Measurements from ENCODE around the gene SAC3D1. TPM values are rescaled to one million over a fixed set of nuclear protein-coding genes. Genes with fewer than 3 reads are reported as not detected.
A peak's percentile ranks its signal among the peaks of the same experiment; 100 is the strongest.

The SAC3D1 gene
- polyA plus RNA-seq, 1 donor from 2014 or later: 7.2 TPM

- H3K4me1 Mint-ChIP-seq: peaks cover 11 to 15% (median 14%) of the 10 kb centered on the region in 3 donors
- no peaks in the 10 kb centered on the region for H3K9me3 Mint-ChIP-seq
- no peaks in the 10 kb centered on the region for H3K27me3 Mint-ChIP-seq
- peaks cover 8% of the 10 kb centered on the region for H3K36me3 Mint-ChIP-seq
- peak overlapping the region; percentile 93 to 98 (median 97) for H3K4me3 Mint-ChIP-seq
- peak overlapping the region; percentile 77 to 97 (median 96) for H3K27ac Mint-ChIP-seq
Observed at GRCh38 chr11:65040520-65040846, 527 bp upstream of the SAC3D1 start.

GRCh38 chr11:65042891-65043290 lies 1.9 kb downstream of the SAC3D1 start:
- peaks cover 11% of the 10 kb centered on the region for H3K36me3 Mint-ChIP-seq
- H3K4me1 Mint-ChIP-seq: peaks cover 10 to 19% (median 15%) of the 10 kb centered on the region in 3 donors
- no peaks in the 10 kb centered on the region for H3K9me3 Mint-ChIP-seq
- H3K27ac Mint-ChIP-seq: peak overlapping the region in 1 of 3 donors; percentile 73
- H3K27me3 Mint-ChIP-seq: no peaks in the 10 kb centered on the region
- peak overlapping the region; percentile 9 to 89 (median 84) for H3K4me3 Mint-ChIP-seq

GRCh38 chr11:65043881-65044501 lies 3.0 kb downstream of the SAC3D1 start:
- peaks cover 10 to 15% (median 11%) of the 10 kb centered on the region in 3 donors for H3K4me1 Mint-ChIP-seq
- peaks cover 11% of the 10 kb centered on the region for H3K36me3 Mint-ChIP-seq
- H3K9me3 Mint-ChIP-seq: no peaks in the 10 kb centered on the region
- H3K27me3 Mint-ChIP-seq: no peaks in the 10 kb centered on the region
- no peak overlapping the region for H3K27ac Mint-ChIP-seq
- peak overlapping the region in 2 of 4 donors; percentile 54 to 88 for H3K4me3 Mint-ChIP-seq

- Mint-ChIP-seq H3K27ac (no peak overlapping the region), H3K9me3 (no peaks in the 10 kb centered on the region), H3K36me3 (peaks cover 11% of the 10 kb centered on the region), H3K4me3 (peak overlapping the region in 1 of 4 donors; percentile 88), H3K4me1 (peaks cover 10 to 15% (median 11%) of the 10 kb centered on the region in 3 donors), H3K27me3 (no peaks in the 10 kb centered on the region)
Observed at GRCh38 chr11:65045061-65045460, 4.1 kb downstream of the SAC3D1 start.

- Mint-ChIP-seq H3K9me3 (no peaks in the 10 kb centered on the region), H3K4me1 (peaks cover 7 to 12% (median 9%) of the 10 kb centered on the region in 3 donors), H3K27me3 (no peaks in the 10 kb centered on the region), H3K36me3 (peaks cover 11% of the 10 kb centered on the region), H3K4me3 (no peak overlapping the region), H3K27ac (no peak overlapping the region)
Observed at GRCh38 chr11:65045728-65046127, 4.7 kb downstream of the SAC3D1 start.

GRCh38 chr11:65047581-65048422 lies 6.8 kb downstream of the SAC3D1 start:
- peak overlapping the region; percentile 56 to 93 (median 86) for H3K4me3 Mint-ChIP-seq

GRCh38 chr11:65051398-65051858 lies 10.4 kb downstream of the SAC3D1 start:
- Mint-ChIP-seq H3K9me3 (peaks cover 0 to 1% (median 0%) of the 10 kb centered on the region in 3 donors), H3K27ac (peak overlapping the region in 1 of 3 donors; percentile 23), H3K36me3 (peaks cover 2% of the 10 kb centered on the region), H3K27me3 (no peaks in the 10 kb centered on the region), H3K4me1 (peaks cover 14 to 23% (median 22%) of the 10 kb centered on the region in 3 donors), H3K4me3 (no peak overlapping the region)

More at GRCh38 chr11:65047581-65048422, 6.8 kb downstream of the SAC3D1 start:
- H3K27ac Mint-ChIP-seq: peak overlapping the region in 2 of 3 donors; percentile 8 to 65
- peaks cover 11% of the 10 kb centered on the region for H3K36me3 Mint-ChIP-seq
- no peaks in the 10 kb centered on the region for H3K27me3 Mint-ChIP-seq
- peaks cover 5 to 8% (median 5%) of the 10 kb centered on the region in 3 donors for H3K4me1 Mint-ChIP-seq
- H3K9me3 Mint-ChIP-seq: no peaks in the 10 kb centered on the region

- Mint-ChIP-seq H3K27ac (peak overlapping the region in 2 of 3 donors; percentile 48 to 93), H3K27me3 (no peaks in the 10 kb centered on the region), H3K36me3 (no peaks in the 10 kb centered on the region), H3K4me1 (peaks cover 14 to 17% (median 16%) of the 10 kb centered on the region in 3 donors), H3K4me3 (peak overlapping the region; percentile 44 to 74 (median 54)), H3K9me3 (peaks cover 0 to 1% (median 0%) of the 10 kb centered on the region in 3 donors)
Observed at GRCh38 chr11:65053827-65054508, 13.0 kb downstream of the SAC3D1 start.

- Mint-ChIP-seq H3K27me3 (no peaks in the 10 kb centered on the region), H3K4me1 (peaks cover 14 to 17% (median 16%) of the 10 kb centered on the region in 3 donors), H3K9me3 (peaks cover 0 to 1% (median 0%) of the 10 kb centered on the region in 3 donors), H3K36me3 (no peaks in the 10 kb centered on the region), H3K27ac (peak overlapping the region in 1 of 3 donors; percentile 92), H3K4me3 (no peak overlapping the region)
Observed at GRCh38 chr11:65055538-65055937, 14.5 kb downstream of the SAC3D1 start.

GRCh38 chr11:65056999-65057398 lies 16.0 kb downstream of the SAC3D1 start:
- H3K4me1 Mint-ChIP-seq: peaks cover 14 to 21% (median 17%) of the 10 kb centered on the region in 3 donors
- H3K27ac Mint-ChIP-seq: no peak overlapping the region
- H3K9me3 Mint-ChIP-seq: peaks cover 0 to 1% (median 0%) of the 10 kb centered on the region in 3 donors
- H3K36me3 Mint-ChIP-seq: no peaks in the 10 kb centered on the region
- H3K4me3 Mint-ChIP-seq: no peak overlapping the region
- H3K27me3 Mint-ChIP-seq: peaks cover under 1% of the 10 kb centered on the region

GRCh38 chr11:65057526-65057925 lies 16.5 kb downstream of the SAC3D1 start:
- peaks cover 2% of the 10 kb centered on the region for H3K27me3 Mint-ChIP-seq
- H3K4me3 Mint-ChIP-seq: no peak overlapping the region
- H3K36me3 Mint-ChIP-seq: no peaks in the 10 kb centered on the region
- H3K27ac Mint-ChIP-seq: no peak overlapping the region
- H3K4me1 Mint-ChIP-seq: peaks cover 14 to 24% (median 20%) of the 10 kb centered on the region in 3 donors
- peaks cover 0 to 1% (median 0%) of the 10 kb centered on the region in 3 donors for H3K9me3 Mint-ChIP-seq

GRCh38 chr11:65058012-65058411 lies 17.0 kb downstream of the SAC3D1 start:
- Mint-ChIP-seq H3K27me3 (peaks cover 2% of the 10 kb centered on the region), H3K9me3 (peaks cover 0 to 1% (median 0%) of the 10 kb centered on the region in 3 donors), H3K4me1 (peaks cover 14 to 24% (median 20%) of the 10 kb centered on the region in 3 donors), H3K27ac (no peak overlapping the region), H3K36me3 (no peaks in the 10 kb centered on the region), H3K4me3 (no peak overlapping the region)

GRCh38 chr11:65058419-65059054 lies 17.5 kb downstream of the SAC3D1 start, which contains the start of gene NAALADL1:
NAALADL1 (minus strand) TSS chr11:65058553; CDS start chr11:65058521, 32 bp downstream.
- Mint-ChIP-seq H3K27me3 (peaks cover 2% of the 10 kb centered on the region), H3K27ac (no peak within 1 kb of the TSS), H3K9me3 (no peaks in the 10 kb centered on the region), H3K4me3 (no peak within 1 kb of the TSS), H3K4me1 (peaks cover 12 to 22% (median 17%) of the 10 kb centered on the region in 3 donors), H3K36me3 (no peaks in the 10 kb centered on the region)

- peaks cover 4 to 13% (median 9%) of the 10 kb centered on the region in 3 donors for H3K4me1 Mint-ChIP-seq
- no peaks in the 10 kb centered on the region for H3K36me3 Mint-ChIP-seq
- peak overlapping the region in 1 of 4 donors; percentile 30 for H3K4me3 Mint-ChIP-seq
- H3K27me3 Mint-ChIP-seq: peaks cover 2% of the 10 kb centered on the region
- H3K9me3 Mint-ChIP-seq: no peaks in the 10 kb centered on the region
- no peak overlapping the region for H3K27ac Mint-ChIP-seq
Observed at GRCh38 chr11:65059523-65059922, 18.5 kb downstream of the SAC3D1 start.
